ENCODE measurements around the gene SMIM21.

GRCh38 chr18:75433098-75433497 is 5.6 kb upstream of the SMIM21 start:
- TF ChIP-seq CTCF (optimal IDR thresholded peaks at IDR 0.05 in 1 of 3, IDR thresholded peaks at IDR 0.05 in 1 of 3, conservative IDR thresholded peaks at IDR 0.05 in 1 of 3; ENCODE audit: extremely low read depth in 1 of 3, insufficient read depth in 2 of 3, low read length in 3 of 3) (no peak), EZH2 (IDR thresholded peaks at IDR 0.05; ENCODE audit: low read length) (no peak)
